C4-2B (cell line): ENCODE results near the gene OR4D11.
"Not testable (repeated sequence)": the region's sequence is repeated elsewhere in the genome, so short reads cannot be mapped to it uniquely, and the experiment has no call there.

Source experiments
- H3K27ac ChIP-seq: fragments of 450-650 bp; 2 replicates; pipeline ENCODE4 v1.5.1; 2017
- ZFX ChIP-seq: fragments of 450-650 bp; IDR thresholded peaks from 2 replicates; pipeline ENCODE4 v1.6.1; 2017
- TF ChIP-seq, protein P1 (sequence below): fragments of 450-650 bp; conservative IDR thresholded peaks from 2 replicates; pipeline ENCODE4 v1.5.1; 2017; ENCODE audit warnings: mild to moderate bottlenecking

Gene OR4D11

DNA sequence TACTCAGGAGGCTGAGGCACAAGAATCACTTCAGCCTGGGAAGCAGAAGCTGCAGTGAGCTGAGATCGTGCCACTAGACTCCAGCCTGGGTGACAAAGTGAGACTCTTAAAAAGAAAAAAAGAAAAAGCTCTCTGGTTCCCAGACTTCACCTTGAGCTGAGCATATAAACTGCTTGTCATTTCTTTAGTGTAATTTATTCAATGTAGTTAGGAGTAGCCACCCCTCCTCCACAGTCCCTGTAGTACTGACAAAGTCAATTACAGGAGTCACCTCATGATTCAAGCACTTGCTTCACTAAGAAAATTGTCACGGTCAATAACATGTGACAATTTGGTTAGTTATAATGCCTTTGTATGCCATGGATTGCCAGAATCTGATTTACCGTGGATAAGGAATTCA, 23.0 kb upstream of the OR4D11 start:
- no peak overlapping the region for H3K27ac ChIP-seq
- TF ChIP-seq ZFX = no peak
- TF ChIP-seq, protein P1, sequence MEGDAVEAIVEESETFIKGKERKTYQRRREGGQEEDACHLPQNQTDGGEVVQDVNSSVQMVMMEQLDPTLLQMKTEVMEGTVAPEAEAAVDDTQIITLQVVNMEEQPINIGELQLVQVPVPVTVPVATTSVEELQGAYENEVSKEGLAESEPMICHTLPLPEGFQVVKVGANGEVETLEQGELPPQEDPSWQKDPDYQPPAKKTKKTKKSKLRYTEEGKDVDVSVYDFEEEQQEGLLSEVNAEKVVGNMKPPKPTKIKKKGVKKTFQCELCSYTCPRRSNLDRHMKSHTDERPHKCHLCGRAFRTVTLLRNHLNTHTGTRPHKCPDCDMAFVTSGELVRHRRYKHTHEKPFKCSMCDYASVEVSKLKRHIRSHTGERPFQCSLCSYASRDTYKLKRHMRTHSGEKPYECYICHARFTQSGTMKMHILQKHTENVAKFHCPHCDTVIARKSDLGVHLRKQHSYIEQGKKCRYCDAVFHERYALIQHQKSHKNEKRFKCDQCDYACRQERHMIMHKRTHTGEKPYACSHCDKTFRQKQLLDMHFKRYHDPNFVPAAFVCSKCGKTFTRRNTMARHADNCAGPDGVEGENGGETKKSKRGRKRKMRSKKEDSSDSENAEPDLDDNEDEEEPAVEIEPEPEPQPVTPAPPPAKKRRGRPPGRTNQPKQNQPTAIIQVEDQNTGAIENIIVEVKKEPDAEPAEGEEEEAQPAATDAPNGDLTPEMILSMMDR = no peak

DNA sequence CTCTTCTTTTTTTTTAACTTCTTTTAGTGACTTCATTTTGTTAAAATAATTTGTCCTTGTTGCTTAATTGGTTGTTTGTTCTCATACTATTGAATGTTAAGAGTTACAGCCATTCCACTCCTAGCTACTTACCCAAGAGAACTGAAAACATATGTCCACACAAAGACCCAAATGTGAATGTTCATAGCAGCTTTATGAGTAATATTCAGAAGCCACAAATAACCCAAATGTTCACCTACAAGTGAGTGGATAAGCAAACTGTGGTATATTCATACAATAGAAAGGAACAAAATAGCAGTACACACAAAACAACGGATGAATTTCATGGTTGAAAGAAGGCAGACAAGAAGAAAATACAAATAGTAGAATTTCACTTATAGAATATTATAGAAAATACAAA, 1.4 kb upstream of the OR4D11 start:
- TF ChIP-seq, protein P1 = no peak
- no peak for TF ChIP-seq ZFX
- no peak overlapping the region for H3K27ac ChIP-seq

DNA sequence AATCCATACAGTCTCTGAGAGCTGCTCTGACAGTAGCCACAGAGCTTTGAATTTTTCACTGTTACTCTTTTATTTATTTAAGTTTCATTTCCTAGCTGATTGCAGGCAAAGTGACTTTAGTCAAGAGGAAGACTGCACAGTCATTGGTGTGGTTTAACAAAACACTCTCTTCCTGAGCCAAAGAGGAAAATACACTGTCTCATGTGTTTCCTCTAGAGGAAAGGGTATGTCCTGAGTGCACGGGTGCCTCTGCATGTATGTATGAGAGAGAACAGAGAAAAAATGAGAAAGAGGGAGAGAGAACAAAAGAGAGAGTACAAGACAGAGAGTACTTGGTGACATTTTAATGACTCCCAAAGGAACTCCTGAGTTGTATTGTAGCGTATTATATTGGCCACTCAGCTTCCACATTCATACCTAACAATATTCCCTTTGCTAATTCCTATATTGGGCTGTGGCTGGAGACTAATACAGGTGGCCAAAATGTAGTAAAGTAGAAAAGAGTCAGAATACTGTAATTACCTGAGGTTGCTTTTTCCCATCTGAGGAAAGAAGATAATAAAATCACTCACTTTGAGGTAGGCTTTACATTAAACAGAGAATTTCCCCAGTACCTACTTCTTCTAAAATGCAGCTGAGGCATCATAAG, 7.7 kb downstream of the OR4D11 start, which contains the start of gene OR4D9:
Gene OR4D9 (plus strand): TSS at position 599 of the 649 bp plus-strand sequence. CDS start 3,374 bp downstream, outside the sequence.
- H3K27ac ChIP-seq = no peak within 1 kb of the TSS
- TF ChIP-seq, protein P1 = no peak
- no peak for TF ChIP-seq ZFX

DNA sequence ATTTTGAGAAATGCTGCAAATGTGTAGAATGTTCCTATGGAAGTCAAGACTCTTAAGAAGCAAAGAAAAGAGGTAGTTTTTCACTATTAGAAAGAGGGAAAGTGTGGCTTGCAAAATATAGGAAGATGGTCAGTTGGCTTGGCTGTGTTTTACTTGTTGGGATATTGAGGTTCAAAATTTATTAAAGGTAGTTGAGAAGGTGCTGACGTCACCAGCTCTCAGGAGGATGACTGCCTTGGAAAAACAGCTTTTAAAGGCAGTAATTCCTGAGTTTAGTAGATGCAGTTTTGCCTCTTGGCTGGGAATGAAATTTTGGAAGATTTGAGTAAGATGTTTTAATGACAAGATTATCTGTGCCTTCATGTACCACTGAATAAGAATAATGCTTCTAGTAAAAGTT, 8.3 kb downstream of the OR4D11 start:
- TF ChIP-seq ZFX = no peak
- TF ChIP-seq, protein P1 = no peak
- H3K27ac ChIP-seq = no peak overlapping the region

DNA sequence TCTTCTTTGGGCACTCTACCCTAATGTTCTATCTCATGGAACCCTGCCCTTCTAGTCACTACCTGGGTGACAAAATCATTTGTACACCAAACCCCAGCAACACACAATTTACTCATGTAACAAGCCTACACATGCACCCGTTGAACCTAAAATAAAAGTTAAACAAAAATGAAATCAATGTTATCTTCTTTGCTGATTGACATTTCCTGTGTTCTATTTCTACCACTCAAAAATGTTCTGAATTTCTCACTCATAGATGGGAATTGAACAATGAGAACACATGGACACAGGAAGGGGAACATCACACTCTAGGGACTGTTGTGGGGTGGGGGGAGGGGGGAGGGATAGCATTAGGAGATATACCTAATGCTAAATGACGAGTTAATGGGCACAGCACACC, 16.8 kb downstream of the OR4D11 start:
- not testable (repeated sequence) for H3K27ac ChIP-seq

DNA sequence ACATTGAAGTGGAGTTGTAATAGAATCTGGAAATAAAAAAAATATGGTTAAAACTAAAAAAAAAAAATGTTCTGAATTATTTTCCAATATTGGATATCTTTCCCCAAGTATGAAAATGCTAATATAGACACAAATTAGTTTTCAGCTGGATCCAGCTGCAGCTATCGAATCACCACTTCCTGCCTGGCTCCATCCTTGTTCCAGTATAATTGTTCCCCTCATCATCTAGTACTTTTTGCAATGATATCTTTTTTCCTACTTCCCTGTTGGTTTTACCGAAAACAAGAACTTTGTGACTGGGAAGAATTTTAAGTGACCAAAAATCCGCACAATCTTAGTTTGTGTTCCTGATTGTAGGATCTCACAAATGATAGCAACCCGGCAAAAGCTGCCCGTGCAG, 17.4 kb downstream of the OR4D11 start:
- TF ChIP-seq, protein P1 = no peak
- TF ChIP-seq ZFX = no peak
- no peak overlapping the region for H3K27ac ChIP-seq

DNA sequence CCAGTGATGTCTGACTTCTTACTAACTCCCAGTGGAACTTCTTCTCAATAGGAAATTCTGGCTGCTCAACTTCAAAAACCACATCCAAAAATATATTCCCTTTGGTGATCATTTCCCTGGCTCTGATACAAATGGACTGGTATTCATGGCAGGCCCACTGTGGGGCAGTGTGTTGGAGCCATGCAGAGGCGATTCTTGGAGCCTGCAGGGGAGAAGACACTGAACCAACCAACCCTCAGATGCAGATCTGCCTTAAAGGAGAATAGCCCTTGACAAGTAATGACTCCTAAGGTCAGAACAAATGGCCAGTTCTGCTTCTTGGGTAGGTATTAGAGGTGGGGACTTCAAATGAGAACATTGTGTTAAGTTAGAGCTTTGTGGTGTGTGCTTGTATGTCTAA, 20.2 kb downstream of the OR4D11 start:
- no peak overlapping the region for H3K27ac ChIP-seq
- TF ChIP-seq, protein P1 = no peak; the same call in 1 of the 2 replicates
- TF ChIP-seq ZFX = no peak

DNA sequence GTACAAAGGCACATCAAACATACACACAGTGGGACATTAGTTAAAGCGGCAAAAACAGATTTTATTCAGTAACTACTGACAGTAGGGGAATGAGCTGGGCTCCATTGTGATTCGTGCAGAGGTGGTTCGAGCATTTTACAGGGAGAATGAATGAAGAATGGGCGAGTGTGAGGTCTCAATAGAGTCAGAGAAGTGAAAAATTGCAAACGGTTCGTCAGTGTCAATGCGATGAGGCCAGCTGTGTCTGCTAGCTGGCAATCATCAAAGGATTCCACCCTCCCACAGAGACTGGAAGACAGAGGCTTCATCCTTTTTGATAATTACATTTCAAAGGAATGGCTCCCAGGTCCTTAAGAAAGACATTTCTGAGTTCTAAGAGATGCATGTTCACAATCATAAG, 25.3 kb downstream of the OR4D11 start:
- TF ChIP-seq, protein P1 = no peak
- no peak for TF ChIP-seq ZFX
- no peak overlapping the region for H3K27ac ChIP-seq
